Stomach smooth muscle (tissue), 2 donors: Measurements from ENCODE around the gene CYB5RL.
"Not testable (repeated sequence)": the region's sequence is repeated elsewhere in the genome, so short reads cannot be mapped to it uniquely, and the experiment has no call there.

ENCODE experiments used
- H3K27ac ChIP-seq: one replicate; pipeline ENCODE4 v1.7.0; 2013; ENCODE audit warnings: mild to moderate bottlenecking, low read length, inconsistent platforms
- H3K27me3 ChIP-seq, 2 donors: one replicate each; pipeline ENCODE4 v1.7.0; 2013; ENCODE audit warnings: low read length in 2 of 2; ENCODE audit not compliant: insufficient read depth in 2 of 2, control insufficient read depth in 1 of 2
- H3K36me3 ChIP-seq, 2 donors: one replicate each; pipeline ENCODE4 v1.7.0; 2013; ENCODE audit warnings: low read length in 2 of 2; ENCODE audit not compliant: control insufficient read depth in 2 of 2, insufficient read depth in 2 of 2
- H3K4me1 ChIP-seq: one replicate; pipeline ENCODE4 v1.7.0; 2013; ENCODE audit warnings: low read length; ENCODE audit not compliant: control insufficient read depth, insufficient read depth
- H3K4me3 ChIP-seq, 2 donors: one replicate each; pipeline ENCODE4 v1.7.0; 2013; ENCODE audit warnings: low read length in 2 of 2
- H3K9ac ChIP-seq, 2 donors: one replicate each; pipeline ENCODE4 v1.7.0; 2013; ENCODE audit warnings: low read length in 2 of 2, mild to moderate bottlenecking in 1 of 2
- H3K9me3 ChIP-seq, 2 donors: one replicate each; pipeline ENCODE4 v1.7.0; 2013; ENCODE audit warnings: low read length in 2 of 2; ENCODE audit not compliant: control insufficient read depth in 2 of 2
- donor health status: healthy.
- donor health status: Pancreatic carcinoma.

Gene CYB5RL

GRCh38 chr1:54218883-54219687, 19.3 kb upstream of the CYB5RL start:
- Histone ChIP-seq H3K4me3 (no peak overlapping the region), H3K9ac (peak overlapping the region in 1 of 2 donors; percentile 12), H3K27me3 (no peaks in the 10 kb centered on the region), H3K36me3 (peaks cover 36 to 50% of the 10 kb centered on the region in 2 donors), H3K4me1 (peaks cover 22% of the 10 kb centered on the region), H3K27ac (peak overlapping the region; percentile 55), H3K9me3 (no peaks in the 10 kb centered on the region)

- H3K27ac ChIP-seq: no peak overlapping the region
- peaks cover 64 to 80% of the 10 kb centered on the region in 2 donors for H3K36me3 ChIP-seq
- no peak overlapping the region for H3K9ac ChIP-seq
- H3K4me3 ChIP-seq: no peak overlapping the region
- H3K27me3 ChIP-seq: no peaks in the 10 kb centered on the region
- H3K4me1 ChIP-seq: peaks cover 18% of the 10 kb centered on the region
- no peaks in the 10 kb centered on the region for H3K9me3 ChIP-seq
Measured at GRCh38 chr1:54215523-54215922, 15.7 kb upstream of the CYB5RL start.

DNA sequence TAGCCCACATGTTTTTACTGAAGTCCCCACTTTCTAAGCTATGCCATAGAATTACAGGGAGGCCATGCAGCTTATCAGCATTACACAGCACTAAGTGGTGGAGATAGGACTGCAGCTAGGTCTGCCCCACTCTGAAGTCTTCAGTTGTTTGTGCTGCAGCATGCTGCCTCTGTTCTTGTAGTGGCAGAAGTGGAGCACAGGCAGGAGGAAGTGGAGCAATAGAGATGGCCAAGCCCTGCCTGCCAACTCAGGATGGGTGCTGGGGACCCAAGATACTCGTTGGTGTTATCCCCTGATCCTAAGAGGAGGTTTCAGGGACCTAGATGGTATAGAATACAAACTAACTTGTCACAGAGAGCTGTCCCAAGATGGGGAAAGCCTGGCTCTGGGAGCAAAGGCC, 13.0 kb upstream of the CYB5RL start:
- H3K36me3 ChIP-seq: peaks cover 76 to 89% of the 10 kb centered on the region in 2 donors
- no peaks in the 10 kb centered on the region for H3K4me1 ChIP-seq
- H3K9ac ChIP-seq: no peak overlapping the region
- no peak overlapping the region for H3K4me3 ChIP-seq
- H3K9me3 ChIP-seq: no peaks in the 10 kb centered on the region
- H3K27me3 ChIP-seq: no peaks in the 10 kb centered on the region
- H3K27ac ChIP-seq: no peak overlapping the region

- H3K27me3 ChIP-seq, H3K9ac ChIP-seq, H3K27ac ChIP-seq, H3K4me3 ChIP-seq, H3K9me3 ChIP-seq, H3K4me1 ChIP-seq: not testable (repeated sequence)
- peaks cover 58 to 67% of the 10 kb centered on the region in 2 donors for H3K36me3 ChIP-seq
Measured at GRCh38 chr1:54207896-54208295, 8.1 kb upstream of the CYB5RL start.

- H3K9ac ChIP-seq: no peak overlapping the region
- no peaks in the 10 kb centered on the region for H3K9me3 ChIP-seq
- H3K36me3 ChIP-seq: peaks cover 52 to 61% of the 10 kb centered on the region in 2 donors
- H3K4me3 ChIP-seq: no peak overlapping the region
- no peaks in the 10 kb centered on the region for H3K27me3 ChIP-seq
- no peak overlapping the region for H3K27ac ChIP-seq
- H3K4me1 ChIP-seq: peaks cover under 1% of the 10 kb centered on the region
Measured at GRCh38 chr1:54207287-54207686, 7.5 kb upstream of the CYB5RL start.

DNA sequence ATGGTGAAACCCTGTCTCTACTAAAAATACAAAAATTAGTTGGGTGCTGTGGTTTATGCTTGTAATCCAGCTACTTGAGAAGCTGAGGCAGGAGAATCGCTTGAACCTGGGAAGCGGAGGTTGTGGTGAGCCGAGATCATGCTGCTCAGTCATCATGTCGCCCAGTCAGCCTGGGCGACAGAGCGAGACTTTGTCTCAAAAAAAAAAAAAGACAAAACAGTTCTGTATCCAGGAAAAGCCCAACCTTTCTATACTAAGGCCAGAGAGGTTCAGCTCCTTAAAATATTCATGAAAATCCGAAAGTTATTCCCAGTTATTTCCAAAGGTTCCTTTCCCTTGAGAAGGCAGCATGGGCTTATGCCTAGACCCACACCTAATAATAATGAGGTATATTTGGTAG, 4.4 kb upstream of the CYB5RL start:
- Histone ChIP-seq H3K9ac (no peak overlapping the region), H3K4me3 (no peak overlapping the region), H3K4me1 (peaks cover 20% of the 10 kb centered on the region), H3K9me3 (no peaks in the 10 kb centered on the region), H3K27me3 (no peaks in the 10 kb centered on the region), H3K27ac (no peak overlapping the region), H3K36me3 (peaks cover 25 to 34% of the 10 kb centered on the region in 2 donors)

GRCh38 chr1:54200519-54200997, 728 bp upstream of the CYB5RL start:
- H3K4me1 ChIP-seq: peaks cover 25% of the 10 kb centered on the region
- no peaks in the 10 kb centered on the region for H3K9me3 ChIP-seq
- peak overlapping the region; percentile 82 to 98 for H3K4me3 ChIP-seq
- no peaks in the 10 kb centered on the region for H3K27me3 ChIP-seq
- H3K27ac ChIP-seq: peak overlapping the region; percentile 31
- H3K36me3 ChIP-seq: peaks cover 7 to 13% of the 10 kb centered on the region in 2 donors
- peak overlapping the region; percentile 94 for H3K9ac ChIP-seq

DNA sequence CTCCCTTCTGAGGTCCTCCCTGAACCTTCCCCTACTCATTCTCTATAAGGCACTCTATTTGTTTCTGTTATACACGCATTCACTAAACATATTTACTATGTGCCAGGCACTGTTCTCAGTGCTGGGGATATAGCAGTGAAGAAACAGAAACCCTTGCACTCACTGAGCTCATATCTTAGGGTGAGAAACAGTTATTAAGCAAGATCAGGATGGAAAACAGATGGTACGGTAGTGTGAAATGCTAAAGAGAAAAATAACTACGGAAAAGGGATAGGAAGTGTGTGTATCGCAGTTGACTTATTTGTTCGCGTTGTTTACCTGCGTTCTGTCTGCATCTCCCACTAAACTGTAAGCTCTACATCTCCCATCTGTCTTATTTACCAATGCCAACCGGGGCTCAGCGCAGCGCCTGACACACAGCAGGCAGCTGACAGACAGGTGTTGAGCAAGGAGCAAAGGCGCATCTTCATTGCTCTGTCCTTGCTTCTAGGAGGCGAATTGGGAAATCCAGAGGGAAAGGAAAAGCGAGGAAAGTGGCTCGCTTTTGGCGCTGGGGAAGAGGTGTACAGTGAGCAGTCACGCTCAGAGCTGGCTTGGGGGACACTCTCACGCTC, 572 bp downstream of the CYB5RL start:
- no peaks in the 10 kb centered on the region for H3K27me3 ChIP-seq
- peak overlapping the region; percentile 82 to 98 for H3K4me3 ChIP-seq
- H3K36me3 ChIP-seq: peaks cover 0 to 11% of the 10 kb centered on the region in 2 donors
- no peak overlapping the region for H3K27ac ChIP-seq
- peaks cover 25% of the 10 kb centered on the region for H3K4me1 ChIP-seq
- peak overlapping the region; percentile 94 for H3K9ac ChIP-seq
- no peaks in the 10 kb centered on the region for H3K9me3 ChIP-seq

DNA sequence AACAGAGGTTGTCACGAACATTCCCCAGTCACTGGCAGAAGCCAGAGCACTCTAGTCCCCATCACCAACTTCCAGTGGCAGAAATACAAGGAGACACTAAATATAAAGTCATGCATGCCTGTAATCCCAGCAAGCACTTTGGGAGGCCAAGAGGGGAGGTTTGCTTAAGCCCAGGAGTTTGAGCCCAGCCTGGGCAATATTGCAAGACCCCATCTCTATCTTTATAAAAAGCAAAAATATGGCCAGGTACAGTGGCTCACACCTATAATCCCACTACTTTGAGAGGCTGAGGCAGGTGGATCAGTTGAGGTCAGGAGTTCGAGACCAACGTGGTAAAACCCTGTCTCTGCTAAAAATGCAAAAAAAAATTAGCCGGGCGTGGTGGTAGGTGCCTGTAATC, 6.4 kb downstream of the CYB5RL start:
- Histone ChIP-seq H3K9ac (no peak overlapping the region), H3K4me3 (no peak overlapping the region), H3K27me3 (no peaks in the 10 kb centered on the region), H3K27ac (no peak overlapping the region), H3K4me1 (no peaks in the 10 kb centered on the region), H3K36me3 (peaks cover 4 to 32% of the 10 kb centered on the region in 2 donors), H3K9me3 (no peaks in the 10 kb centered on the region)

DNA sequence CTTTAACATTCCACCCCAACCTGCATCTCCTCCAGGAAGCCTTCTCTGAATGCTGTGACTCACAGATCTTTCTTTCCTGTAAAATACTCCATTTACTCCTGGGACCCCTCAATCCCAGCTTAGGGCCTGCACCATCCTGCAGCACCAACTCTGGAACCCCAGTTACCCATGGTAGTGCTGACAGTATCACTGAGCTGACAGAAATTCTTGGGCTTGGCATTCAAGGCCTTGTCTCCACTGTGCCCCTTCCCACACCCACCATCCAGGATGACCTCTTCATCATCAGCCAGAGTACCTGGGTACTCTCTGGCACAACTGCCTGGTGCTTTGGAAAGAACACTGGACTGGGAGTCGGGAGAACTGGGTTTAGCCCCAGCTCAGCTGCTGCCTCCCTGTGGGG, 8.3 kb downstream of the CYB5RL start:
- Histone ChIP-seq H3K36me3 (peaks cover 7 to 34% of the 10 kb centered on the region in 2 donors), H3K27ac (no peak overlapping the region), H3K4me1 (no peaks in the 10 kb centered on the region), H3K9me3 (no peaks in the 10 kb centered on the region), H3K27me3 (no peaks in the 10 kb centered on the region), H3K9ac (no peak overlapping the region), H3K4me3 (no peak overlapping the region)

GRCh38 chr1:54190526-54190925, 9.3 kb downstream of the CYB5RL start:
- Histone ChIP-seq H3K9me3 (no peaks in the 10 kb centered on the region), H3K27me3 (no peaks in the 10 kb centered on the region), H3K4me3 (no peak overlapping the region), H3K36me3 (peaks cover 7 to 35% of the 10 kb centered on the region in 2 donors), H3K27ac (no peak overlapping the region), H3K4me1 (no peaks in the 10 kb centered on the region), H3K9ac (no peak overlapping the region)
